HG02840 (cell line): Measurements from ENCODE around the gene ADAMTSL2.

Source experiments
- ATAC-seq: cut with Tn5 transposase; IDR thresholded peaks from one replicate; pipeline ENCODE4 v1.9.1; 2021; ENCODE audit warnings: mild to moderate bottlenecking, moderate library complexity, moderate number of reproducible peaks; ENCODE audit not compliant: unreplicated experiment, low FRiP score

The ADAMTSL2 gene

DNA sequence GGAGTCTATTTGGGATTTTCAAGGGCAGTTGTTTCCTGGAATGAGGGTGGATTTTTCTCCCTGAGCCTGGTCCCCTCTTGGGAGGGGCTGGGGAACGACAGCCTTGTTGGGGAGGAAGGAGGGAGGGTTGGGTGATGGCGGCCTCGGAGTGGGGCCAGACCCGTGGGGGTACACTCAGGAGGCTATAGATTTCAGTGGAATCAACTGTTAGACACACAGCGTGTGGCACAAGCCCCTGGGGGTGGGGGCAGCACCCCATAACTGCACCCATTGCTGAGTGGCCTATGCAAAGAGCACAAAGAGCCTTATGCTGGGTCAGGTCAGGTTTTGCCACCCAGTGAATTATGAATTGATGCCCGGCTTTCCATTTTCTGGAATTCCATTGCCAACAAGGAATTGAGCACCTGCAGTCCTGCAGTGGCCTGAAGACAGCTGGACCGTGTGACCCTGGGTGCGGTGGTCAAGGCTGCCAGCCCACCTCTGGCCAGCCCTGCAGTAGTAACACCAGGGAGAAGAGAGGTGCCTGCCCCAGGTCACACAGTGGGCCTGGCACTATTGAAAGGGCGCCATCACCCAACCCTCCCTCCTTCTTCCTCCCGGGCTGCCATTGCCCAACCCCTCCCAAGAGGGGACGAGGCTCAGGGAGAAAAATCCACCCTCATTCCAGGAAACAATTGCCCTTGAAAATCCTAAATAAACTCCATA lies 18.1 kb upstream of the ADAMTSL2 start:
- no peak for ATAC-seq

DNA sequence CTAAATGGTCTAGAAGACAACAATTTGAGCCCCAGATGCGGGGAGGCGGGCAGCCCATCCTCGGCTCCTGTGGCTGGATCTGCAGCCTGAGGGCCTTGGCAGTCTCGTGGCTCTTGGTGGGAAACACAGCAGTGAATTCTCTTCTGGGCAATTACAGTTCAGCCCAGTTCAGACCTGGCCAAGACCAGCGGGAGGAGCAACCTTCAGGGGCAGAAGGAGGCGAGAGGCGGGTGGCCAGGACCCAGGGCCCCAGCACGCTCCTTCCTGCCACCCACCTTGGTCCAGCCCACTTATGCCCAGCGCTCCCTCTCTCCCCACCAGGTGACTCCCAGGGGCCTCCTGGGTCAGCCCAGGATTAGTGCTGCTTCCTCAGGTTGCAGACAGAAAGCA lies 17.5 kb upstream of the ADAMTSL2 start:
- ATAC-seq, result no peak

DNA sequence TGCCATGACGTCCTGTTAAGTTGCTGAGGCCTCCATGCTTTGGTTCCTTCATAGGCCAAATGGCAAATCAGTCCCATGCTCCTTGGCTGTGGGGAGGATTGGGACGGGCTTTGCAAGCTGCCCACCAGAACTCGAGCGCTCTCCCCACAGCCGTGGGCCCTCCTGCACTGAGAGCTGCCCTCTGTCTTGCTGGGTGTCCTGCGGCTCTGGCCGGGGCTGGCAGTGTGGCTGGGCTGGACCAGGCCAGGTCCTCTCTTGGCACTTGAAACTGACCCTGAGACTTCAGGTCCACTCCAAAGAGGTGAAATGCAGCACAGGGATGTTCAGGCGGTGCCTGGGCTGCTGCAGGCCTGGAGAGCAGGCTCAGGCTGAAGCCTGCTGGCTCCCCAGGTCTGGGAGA lies 16.8 kb upstream of the ADAMTSL2 start:
- no peak for ATAC-seq

DNA sequence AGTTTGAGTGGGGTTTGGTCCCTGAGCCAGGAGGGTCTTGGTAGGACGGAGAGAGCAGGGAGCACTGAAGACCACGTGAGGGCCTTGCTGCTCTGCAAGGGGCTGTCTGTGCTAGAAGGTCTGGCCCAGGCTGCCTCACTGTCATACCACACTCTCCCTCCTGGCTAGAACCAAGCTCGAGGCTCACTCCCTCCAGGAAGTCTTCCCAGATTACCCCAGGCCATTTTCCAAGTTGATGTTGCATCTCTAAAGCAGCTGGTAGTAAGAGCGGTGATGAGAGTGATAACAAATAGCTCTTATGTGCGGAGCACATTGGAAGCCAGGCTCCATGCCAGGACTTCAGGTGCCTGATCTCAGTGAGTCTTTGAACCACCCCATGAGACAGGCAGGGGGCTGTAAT lies 16.3 kb upstream of the ADAMTSL2 start:
- ATAC-seq, result no peak

DNA sequence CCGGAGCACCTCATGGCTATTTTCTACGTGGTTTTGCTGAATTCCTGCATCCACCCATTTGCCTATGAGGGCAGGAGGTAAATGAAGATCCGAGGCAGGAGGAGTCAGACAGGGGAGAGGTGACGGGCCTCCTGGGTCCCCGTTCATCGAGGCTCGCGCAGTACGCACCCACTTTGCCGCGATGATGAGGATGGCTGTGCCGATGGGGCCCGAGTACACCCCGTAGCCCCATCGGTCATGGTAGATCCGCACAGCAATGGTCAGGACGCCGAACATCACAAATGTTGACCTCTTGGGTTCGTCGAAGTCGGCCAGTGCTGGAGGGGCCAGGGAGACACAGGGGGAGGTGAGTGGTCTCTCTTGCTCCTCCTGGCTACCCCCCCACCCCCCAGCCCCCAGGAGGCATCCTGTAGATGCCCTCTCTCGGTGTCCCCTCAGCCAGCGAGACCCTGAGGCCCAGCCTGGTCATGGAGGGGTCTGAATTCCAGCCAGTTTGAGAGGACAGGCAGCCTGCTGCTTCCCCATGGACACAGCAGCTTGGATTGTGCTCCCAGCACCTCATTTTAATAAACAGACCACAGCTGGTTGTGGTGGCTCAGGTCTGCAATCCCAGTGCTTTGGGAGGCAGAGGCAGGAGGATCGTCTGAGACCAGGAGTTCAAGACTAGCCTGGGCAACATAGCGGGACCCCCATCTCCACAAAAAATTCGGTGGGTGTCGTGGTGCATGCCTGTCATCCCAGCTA lies 15.6 kb upstream of the ADAMTSL2 start:
- ATAC-seq, result no peak

DNA sequence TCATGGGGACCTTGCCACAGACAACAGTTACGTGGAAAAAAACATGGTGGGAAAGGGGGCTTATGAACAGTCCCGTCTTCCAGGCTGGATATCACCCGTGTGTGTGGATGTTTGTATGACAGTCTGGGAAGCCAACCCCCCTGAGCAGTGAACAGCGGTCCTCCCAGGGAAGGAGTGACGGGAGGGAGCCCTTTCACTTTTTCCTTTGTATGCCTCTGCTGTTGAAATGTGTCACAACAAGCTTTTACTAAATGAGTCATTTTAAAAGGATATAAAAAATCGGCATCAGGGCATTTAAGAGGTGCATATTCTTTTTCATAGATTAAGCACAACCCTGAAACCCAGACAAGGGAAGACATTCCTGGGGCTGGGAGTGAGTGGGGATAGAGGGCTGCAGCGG lies 14.8 kb upstream of the ADAMTSL2 start:
- no peak for ATAC-seq

DNA sequence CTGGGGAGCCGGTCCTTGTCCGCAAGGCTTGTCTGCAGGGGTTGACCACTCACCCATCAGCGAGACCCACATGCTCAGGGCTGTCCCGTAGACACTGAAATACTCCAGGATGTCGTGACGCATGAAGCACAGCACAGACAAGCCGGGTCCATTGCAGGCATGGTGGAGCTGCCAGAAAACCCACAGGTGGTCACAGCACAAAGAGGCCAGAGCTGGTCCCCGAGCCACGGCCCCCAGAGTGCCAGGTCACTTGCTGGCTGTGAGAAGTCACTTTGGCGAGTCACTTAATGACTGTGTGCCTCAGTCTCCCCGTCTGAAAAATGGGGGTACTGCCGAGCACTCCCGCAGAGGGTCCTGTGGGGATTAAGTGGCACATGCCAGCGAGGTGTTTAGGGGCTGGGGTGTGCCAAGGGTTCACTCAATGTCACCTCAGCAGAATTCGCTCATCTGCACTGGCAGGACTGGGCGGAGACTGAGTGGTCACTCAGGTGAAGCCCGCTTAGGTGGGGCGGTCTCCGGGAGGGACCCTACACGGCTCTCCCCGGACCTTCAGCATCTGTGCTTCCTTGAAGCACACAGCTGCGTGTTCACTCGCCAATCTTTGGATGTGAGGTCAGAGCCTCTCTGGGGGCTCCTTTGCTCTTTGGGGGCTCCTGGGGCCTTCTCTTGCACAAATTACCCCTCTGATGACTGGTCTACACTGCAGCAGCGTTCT lies 14.2 kb upstream of the ADAMTSL2 start:
- ATAC-seq, result no peak

DNA sequence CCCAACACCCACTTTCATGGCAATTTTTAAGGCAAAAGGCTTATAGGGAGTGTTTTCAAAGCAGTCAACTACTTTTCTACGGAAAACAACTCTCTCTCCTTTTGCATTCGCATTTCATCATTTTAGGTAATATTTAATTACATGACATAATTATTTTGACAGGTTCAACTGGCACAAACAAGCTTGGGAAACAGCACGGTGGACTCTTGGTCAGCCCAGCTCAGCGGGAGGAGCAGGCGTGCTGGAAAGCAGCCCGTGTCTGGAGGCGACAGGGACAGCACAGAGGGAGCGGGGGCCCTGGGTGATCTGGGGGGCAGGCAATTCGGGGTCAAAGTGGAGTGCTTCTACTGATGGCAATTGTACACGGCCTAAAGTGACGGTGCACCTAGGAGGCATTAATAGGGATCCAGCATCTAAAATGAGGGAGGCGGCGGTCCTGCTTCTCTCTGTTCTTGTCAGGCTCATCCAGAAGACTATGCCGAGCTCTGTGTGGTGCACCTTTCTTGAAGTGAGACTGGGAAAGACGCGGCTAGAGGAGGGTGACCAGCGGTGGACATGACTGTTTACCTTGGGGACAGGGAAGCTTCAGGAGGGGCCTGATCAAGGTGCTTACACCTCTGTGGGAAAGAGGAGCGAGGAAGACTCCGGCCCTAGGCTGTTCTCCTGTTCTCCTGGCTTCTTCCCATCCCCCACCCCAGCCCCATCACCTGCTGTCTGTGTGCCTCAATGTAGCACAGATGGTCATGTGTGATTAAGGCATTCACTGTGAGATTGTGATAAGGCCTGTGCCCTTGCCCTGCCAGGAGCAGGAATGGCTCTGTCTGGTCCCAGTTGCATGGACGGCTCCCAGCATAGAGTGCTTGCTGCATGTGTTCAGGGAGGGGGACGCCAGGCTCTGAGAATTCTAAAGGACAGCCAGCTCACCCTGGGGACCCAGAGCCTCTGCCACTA lies 13.1 kb upstream of the ADAMTSL2 start:
- ATAC-seq, result no peak

DNA sequence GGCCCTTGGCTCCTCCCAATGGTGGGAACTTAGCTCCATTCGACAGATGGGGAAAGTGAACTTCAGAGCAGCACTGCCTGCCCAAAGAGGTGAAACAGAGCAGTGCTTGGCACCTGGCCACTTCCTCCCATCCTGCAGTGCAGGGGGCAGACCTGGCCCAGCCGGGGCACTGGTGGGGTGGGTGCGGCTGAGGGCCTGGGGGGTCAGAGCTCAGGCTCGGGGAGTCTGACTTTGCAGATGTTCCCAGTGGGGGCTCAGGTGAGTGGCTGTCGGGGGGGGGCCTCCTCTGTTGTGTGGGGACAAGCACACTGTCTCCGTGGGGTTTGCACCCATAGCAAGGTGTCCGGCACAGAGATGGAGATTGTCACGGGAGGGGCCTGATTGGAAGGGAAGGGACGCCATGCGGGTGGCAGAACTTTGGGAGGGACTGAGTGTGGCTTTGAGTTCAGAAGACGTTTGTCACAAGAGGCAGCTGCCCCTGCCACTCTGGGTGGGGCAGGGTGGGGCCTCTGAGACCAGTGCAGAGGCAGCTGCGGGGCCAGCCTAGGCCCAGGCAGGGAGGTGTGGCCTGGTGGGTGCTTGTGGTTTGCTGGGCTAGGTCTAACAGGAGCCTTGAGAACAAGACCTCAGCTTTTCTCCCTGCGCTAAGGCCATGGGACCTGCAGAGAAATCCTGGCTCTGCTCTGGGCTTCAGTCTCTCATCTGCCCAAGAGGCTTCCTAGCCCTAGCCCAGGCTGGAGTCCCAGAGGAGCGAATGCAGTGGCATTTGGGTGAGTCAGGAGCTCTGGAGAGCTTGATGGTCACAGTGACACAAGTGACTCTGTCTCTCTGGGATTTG lies 12.2 kb upstream of the ADAMTSL2 start:
- no peak for ATAC-seq

DNA sequence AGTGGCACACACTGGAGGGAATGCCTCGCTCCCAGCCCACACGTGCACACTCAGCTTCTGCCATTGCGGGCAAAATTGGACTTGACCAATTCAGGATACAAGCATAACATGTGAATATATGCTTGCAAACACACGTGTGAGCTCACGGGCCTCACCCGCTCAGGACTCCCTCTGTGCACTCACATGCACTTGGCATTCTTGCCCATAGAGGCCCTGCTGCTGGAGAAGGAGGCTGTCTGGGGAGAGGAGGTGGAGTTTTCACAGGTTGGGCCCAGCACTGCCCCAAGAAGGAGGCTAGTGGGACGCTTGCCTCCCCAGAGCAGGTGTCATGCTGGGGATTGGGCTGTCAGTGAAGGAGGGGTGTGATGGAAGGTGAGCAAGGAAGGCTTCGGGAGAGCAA lies 11.4 kb upstream of the ADAMTSL2 start:
- ATAC-seq, result no peak

DNA sequence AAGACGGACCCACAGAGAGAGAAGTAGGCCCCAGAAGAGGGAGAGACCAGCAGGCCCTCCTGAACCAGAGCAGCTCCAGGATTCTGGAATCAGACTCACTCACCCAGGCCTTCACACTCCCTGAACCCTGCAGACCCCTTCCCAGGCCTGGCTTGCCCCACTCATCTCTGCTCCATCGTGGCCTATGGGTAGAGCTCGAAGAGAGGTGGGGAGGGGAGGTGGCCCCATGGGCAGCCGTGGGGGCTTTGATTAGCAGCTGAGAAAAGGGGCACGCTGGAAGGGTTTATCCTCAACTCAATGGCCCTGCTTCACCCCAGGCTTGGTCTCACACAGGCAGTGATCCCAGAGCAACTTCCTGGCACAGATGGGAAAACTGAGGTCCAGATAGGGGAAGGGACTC lies 10.4 kb upstream of the ADAMTSL2 start:
- ATAC-seq, result no peak

DNA sequence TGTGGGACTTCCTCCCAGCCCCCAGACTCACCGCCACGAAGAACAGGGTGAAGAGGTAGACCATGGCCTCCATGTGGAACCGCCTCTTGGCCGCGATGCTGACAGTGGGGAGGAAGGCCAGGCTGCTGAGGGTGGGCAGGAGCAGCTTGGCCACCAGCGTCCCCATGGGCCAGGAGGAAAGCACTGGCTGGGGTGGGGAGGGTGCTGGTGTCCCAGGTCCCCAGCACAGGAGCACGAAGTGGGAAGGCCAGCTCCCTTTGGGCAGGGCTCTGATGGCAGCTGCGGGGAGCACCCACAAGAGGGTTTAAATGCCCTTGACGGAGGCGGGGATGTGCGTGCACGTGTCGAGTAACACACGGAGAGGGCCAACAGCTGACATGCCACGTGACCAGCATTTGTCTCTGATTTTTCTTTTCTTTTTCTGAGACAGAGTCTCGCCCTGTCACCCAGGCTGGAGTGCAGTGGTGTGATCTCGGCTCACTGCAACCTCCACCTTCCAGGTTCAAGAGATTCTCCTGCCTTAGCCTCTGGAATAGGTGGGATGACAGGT lies 9.8 kb upstream of the ADAMTSL2 start, which contains the start of gene MYMK:
MYMK (minus strand) TSS at position 281 of the 550 bp plus-strand sequence; CDS start at position 166, 115 bp downstream.
- ATAC-seq, result no peak

DNA sequence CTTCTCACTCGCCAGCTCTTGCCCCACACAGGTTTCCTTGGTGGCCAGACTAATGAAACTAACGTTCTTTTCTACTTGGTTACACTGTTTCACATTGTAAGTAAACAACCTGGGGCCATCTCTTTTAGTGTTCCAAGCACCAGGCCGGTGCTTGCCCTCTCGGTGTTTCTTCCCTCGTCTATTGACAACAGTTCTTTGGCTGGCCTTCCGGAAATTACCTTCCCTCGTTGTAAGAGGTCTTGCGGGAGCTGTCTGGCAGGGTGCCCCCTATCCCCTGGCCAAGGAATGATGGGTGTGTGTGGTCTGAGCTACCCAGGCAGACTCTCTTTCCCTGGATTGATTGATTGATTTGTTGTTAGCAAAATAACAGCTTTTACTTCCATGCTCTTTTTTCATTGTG lies 8.8 kb upstream of the ADAMTSL2 start:
- ATAC-seq, result no peak

DNA sequence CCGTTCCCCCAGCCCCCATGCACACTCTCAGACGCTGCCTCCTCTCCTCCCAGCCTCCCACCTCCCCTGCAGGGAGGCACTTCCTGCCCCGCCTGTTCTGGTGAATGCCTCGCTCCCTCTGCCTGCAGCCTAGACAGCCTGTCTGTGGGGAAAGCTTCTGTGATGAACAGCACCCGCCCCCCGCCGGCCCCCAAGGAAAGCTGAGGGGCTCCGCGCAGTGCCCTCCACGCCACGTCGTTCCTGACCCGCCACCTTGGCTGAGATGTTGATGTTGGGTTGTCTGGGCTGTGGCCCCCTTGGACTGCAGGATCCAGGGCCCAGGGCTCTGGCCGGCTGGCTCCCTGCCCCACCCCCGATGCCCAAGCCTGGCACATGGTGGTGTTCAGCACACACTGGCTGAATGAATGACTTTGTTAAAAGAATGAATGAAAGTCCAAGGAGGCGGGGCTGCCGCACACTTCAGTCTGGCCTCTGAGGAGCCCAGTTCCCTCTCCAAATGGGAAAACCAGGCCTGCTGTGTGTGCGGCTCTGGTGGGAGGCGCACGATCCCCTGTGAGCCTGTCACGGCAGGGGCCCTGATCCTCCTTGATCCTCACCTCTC lies 7.7 kb upstream of the ADAMTSL2 start:
- ATAC-seq, result no peak

DNA sequence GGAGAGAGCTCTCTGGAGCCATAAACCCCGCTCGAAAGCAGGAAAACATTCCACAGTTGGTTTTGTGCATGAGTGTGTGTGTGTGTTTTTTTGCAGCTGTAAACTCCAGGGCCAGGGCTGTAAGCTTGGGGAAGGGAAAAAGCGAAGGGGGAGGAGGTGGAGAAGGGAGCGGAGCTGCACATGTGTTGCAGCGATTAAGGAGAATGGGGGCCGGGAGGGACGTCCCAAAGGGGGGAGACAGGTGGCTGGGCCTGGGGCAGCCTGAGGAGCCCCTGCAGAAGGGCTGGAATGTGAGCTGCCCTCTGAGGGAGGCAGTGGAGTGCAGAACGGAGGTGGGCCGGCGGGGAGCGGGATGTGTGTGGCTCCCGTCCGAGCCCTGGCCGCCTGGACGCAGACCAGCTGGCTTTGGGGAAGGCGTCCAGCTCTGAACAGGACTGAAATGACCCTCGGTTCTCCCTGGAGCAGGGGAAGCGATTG lies 7.0 kb upstream of the ADAMTSL2 start:
- ATAC-seq, result no peak

DNA sequence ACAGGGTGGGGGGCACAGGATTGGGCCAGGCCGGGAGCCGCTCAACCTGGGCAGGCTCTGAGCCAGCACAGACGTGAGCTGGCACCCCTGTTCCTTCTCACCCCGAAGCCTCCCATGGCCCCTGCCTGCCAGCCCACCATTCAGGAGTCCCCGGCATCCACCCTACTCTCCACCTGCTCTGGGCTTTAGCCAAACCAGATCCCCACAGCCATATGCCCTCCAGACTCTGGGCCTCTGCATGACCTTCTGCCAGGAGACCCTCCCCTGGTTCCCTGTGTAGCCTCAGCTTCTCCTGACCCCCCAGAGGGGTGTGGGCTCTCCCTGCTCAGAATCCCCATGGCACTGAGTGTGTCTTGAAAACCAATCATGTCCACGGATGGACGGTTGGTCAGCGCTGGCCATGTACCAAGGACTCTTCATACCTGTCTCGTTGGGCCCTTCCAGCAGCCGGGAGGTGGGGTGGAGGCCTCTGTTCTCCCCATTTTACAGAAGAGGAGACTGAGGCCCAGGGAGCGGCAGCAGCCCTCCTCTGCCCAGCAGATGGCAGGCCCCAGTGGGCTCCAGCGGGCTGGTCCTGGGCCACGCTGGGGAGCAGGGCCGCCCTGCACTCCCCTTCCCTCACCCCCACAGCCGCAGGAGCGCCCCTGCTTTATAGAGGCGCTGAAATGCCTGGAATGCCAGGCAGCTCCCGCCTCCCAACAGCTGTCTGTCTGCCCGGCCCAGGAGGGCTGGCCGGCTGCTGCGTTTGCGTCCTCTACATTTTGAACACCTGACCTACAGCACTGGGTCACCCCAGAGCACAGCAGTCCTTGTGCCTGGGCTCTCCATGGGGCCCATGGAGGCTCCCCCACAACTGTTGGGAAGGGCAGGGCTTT lies 6.3 kb upstream of the ADAMTSL2 start:
- ATAC-seq, result no peak

DNA sequence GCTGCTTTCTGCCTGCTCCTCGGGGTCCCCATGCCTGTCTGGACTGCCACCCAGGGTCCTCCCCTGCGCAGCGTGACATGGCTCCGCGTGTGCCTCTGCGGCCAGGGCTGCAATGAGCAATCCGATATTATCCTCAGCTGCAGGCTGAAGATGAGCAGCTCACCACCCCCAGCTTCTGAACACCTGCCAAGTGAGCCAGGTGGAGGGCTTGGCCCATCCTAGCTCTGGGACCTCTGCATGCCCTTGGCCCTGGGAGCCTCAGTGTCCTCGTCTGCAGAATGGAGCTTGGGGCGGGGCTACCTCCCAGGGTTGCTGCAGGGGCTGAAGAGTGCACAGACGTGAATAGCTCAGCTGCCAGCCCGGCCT lies 5.6 kb upstream of the ADAMTSL2 start:
- no peak for ATAC-seq

DNA sequence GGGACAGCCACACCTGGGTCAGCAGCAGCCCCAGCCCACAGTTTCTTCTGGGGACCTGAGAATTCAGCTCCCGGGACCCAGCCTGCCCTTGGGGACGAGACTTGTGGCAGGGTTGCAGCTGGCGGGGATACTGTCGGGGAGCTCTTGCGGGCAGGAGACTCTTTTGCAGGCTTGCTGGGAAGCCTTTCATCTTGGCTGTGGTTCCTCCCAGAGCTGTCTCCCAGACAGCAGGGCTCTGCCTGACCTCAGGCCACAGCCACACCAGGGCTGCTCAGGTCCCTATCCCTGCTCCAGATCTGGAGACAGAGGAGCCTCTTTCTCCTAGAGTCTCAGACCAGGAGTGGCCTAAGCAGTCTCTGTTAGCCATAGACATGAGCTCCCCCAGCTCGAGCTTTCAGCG lies 5.0 kb upstream of the ADAMTSL2 start:
- no peak for ATAC-seq
